SKM-1 treated with dmso at 0.1 percent for 144 hours (cell line): ENCODE measurements around the gene NOTCH1.
"Not testable (repeated sequence)": the region's sequence is repeated elsewhere in the genome, so short reads cannot be mapped to it uniquely, and the experiment has no call there.

ENCODE experiments used
- DNase-seq: peaks from one replicate; lab custom pipeline; 2025; ENCODE audit not compliant: unreplicated experiment; lab: John Stamatoyannopoulos, UW

Gene NOTCH1

DNA sequence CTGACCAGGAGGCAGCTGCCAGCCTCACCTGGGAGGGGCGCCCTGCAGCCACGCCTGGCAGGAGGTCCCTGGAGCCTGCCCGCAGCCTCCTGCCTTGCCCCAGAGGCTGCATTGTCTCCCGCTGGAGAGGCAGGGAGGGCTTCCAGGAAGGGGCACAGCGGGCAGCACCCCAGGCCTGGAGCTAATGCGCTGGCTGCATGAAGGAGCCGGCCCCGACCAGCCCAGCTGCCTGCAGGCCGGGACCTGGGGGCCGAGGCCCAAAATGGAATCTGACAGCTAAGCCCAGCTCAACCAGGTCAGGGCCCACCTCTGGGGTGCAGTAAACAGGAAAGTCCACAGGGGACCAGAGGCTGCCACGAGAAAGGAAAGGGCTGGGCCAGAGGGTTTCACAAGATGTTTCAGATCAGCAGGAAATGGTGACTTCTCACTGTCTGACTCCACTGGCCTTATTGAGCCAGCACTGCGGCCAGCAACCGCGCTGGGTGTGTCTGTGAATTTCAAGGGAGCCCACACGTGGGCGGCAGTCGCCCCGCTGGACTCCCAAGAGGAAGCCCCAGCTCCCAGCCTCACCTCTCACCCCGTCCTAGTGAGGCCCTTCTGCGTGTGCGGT, 18.6 kb upstream of the NOTCH1 start:
- DNase-seq: peak; percentile 92

GRCh38 chr9:136563646-136564325, 17.9 kb upstream of the NOTCH1 start:
- DNase-seq: no peak

- DNase-seq: no peak
These were observed 17.1 kb upstream of the NOTCH1 start for GRCh38 chr9:136562746-136563495.

- DNase-seq: no peak
These were observed 15.9 kb upstream of the NOTCH1 start for GRCh38 chr9:136561779-136562178.

DNA sequence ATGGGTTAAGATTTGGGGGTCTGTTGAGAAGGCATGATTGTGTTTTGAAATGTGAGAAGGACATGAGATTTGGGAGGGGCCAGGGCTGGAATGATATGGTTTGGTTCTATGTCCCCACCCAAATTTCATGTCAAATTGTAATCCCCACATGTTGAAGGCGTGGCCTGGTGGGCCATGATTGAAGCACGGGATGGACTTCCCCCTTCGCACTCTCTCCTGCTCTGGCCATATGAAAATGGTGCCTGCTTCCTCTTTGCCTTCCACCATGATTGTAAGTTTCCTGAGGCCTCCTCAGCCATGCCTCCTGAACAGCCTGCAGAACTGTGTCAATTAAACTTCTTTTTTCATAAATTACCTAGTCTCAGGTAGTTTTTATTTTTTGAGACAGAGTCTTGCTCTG, 14.7 kb upstream of the NOTCH1 start:
- DNase-seq: no peak

- not testable (repeated sequence) for DNase-seq
These were observed 13.5 kb upstream of the NOTCH1 start for GRCh38 chr9:136559371-136559770.

DNA sequence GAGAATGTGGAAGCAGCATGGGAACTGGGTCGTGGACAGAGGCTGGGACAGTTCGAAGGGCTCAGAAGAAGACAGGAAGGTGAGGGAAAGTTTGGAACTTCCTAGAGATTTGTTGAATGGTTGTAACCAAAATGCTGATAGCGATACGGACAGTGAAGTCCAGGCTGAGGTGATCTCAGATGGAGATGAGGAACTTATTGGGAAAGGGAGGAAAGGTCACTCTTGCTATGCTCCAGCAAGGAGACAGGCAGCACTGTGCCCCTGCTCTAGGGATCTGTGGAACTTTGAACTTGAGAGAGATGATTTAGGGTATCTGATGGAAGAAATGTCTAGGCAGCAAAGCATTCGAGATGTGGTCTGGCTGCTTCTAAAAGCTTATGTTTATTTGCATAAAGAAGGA, 13.0 kb upstream of the NOTCH1 start:
- not testable (repeated sequence) for DNase-seq

DNA sequence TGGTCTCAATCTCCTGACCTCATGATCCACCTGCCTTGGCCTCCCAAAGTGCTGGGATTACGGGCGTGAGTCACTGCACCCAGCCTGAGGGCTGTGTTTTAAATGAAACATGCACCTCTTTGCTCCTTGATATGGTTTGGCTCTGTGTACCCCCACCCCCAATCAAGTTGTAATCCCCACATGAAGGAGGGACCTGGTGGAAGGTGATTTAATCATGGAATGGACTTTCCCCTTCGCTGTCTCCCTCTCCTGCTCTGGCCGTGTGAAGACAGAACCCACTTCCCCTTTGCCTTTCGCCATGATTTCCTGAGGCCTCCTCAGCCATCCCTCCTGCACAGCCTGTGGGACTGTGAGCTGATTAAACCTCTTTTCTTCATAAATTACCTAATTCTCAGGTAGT, 12.5 kb upstream of the NOTCH1 start:
- peak; percentile 63 for DNase-seq

DNA sequence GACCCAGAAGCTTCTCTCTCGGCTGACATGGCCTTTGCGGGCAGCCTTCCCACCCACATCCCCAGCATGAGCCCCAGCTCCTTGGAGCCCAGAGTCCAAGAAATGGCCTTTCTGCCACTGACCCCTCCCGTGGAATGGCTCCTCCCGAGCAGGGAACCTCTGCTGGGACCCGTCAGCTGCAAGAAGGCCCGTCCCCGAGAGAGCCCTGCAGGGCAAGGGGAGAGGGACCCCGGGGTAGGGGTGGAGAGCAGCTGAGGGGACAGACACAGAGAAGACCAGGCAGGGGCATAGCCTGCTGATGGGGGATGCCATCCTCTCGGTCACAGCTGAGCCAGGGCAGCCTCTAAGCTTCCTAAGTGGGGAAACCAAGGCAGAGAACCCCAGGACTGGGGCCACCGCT, 11.2 kb upstream of the NOTCH1 start:
- DNase-seq: no peak

- no peak for DNase-seq
These were observed 10.3 kb upstream of the NOTCH1 start for GRCh38 chr9:136556166-136556565.

GRCh38 chr9:136554870-136555269, 9.0 kb upstream of the NOTCH1 start:
- DNase-seq: no peak

DNA sequence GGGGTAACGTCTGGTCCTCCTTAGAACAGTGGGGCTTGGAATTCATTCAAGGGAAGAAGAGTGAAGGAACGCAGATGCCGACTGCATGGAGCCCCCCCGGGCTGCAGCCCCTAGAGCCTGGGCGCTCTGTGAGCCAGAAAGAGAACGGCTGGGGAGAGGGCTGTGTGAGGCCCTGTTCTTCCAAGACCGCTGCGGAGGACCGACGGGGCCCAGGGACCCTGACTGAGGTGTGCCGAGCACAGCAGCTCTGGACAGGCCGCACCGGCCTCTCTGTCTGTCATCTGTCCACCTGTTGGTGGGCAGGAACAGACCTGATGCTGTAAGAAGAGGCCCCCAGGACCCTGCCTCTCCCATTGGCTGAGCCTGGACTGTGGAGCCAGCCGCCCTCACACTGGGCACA, 7.7 kb upstream of the NOTCH1 start:
- DNase-seq: no peak

DNA sequence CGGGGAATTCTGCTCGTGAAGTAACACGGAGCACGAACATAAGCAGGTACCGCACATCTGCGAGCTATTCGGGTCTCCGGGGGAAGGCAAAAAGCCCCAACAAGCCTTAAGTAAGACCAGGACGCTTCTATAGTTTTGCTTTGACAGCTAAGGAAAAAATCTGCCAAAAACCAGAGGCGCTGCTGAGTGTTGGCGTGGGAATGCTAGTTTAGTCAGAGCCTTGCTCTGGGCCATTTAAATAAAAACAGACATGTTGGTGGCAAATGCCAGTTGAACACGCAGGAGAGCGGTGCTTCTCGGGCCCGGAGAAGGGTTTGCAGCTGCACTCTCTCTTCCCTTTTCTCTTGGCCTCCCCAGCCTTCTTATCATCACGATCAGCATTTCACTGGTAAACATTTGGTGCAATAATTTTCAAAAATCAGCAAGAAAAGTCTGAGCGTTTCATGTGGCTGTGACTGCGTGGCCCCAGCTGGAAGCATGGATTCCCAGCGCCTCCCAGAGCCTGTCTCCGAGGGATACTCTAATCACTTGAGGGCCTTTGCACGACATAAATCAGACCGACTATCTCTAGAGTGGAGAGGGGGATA, 6.4 kb upstream of the NOTCH1 start:
- DNase-seq: peak; percentile 26

GRCh38 chr9:136551401-136552116, 5.7 kb upstream of the NOTCH1 start:
- no peak for DNase-seq

GRCh38 chr9:136550439-136551289, 4.8 kb upstream of the NOTCH1 start:
- DNase-seq: no peak

- DNase-seq: no peak
These were observed 3.4 kb upstream of the NOTCH1 start for GRCh38 chr9:136549010-136549980.

DNA sequence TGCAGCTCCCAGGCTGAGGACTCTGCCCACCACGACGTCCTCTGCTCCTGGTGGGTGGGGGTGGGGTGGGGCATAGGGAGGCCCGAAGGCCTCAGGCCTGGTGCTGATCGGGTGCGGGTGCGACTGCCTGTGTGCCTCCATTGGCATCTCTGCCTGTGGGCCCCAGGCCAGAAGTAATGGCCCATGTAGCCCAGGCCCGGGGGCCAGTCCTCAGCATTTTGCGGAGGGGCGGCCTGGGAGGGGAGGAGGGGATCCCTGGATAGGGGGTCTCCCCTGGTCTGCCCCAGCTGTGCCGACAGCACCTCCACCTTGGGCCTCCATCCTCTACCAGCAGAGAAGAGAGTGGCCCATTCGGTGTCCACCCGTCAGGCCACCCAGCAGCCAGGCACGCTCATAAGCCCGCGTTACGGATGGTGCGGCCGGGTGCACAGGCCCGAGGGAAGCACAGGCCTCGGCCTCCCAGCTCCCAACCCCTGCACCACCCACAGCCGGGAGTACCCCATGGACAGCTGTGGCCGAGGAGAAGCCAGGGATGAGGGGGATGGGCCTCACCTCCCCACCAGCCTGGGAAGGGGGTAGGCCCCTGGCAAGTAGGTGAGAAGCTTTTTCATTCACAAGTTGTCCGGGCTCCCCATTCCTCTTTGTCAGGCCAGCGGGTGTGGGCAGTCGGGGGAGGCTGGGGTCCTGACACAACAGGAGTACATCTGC, 1.8 kb upstream of the NOTCH1 start:
- no peak for DNase-seq

DNA sequence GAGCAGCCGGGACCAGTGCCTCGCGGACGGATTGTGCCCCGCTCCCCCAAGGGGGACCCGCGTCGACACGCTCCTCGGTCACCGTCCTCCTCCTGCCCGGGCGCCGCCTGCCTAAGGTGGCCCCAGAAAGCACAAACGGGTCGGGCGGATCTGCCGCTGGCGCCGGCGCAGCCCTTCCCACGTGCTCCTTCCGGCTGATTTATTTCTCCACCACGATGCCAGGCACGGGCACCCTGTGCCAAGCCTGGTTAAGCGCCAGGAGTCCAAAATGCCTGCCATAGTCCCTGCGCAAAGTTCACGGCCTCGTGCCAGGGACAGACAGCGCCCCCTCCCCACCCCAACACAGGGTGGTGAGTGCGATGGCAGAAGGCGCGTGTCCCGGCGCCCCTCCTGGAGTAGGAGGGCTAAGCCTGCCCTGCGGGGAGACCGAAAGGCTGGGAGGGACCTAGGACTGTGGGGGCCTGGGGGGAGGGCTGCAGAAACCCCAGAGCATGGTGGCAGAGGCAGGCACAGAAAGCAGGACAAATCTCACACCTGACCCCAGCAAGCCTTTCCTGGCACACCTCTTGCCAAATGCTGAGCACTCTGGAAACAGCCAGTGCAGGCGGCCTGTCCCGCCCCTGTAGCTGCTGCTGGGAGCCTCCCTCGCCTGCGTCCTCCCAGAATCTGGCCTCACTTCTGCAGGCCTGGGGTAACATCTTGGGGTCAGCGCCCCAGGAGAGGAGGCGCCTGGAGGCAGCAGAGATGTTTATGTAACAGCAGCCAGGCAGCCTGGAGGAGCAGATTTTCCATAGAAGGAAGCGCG, 1.1 kb upstream of the NOTCH1 start:
- DNase-seq: no peak
